ENCODE measurements around the gene HGFAC.

Gene HGFAC

GRCh38 chr4:3423952-3424351 is 17.8 kb upstream of the HGFAC start:
- ATAC-seq (ENCODE audit: low read depth) (no peak), DNase-seq (ENCODE audit: low spot score) (no peak)
- no peaks in the 10 kb centered on the region for H3K4me1 ChIP-seq (ENCODE audit: insufficient read depth, poor library complexity, severe bottlenecking)
- TF ChIP-seq CTCF (IDR thresholded peaks at IDR 0.05; ENCODE audit: poor library complexity, severe bottlenecking) = no peak
- H3K36me3 ChIP-seq (ENCODE audit: low read depth) = peaks cover 25% of the 10 kb centered on the region
- no peaks in the 10 kb centered on the region for H3K27me3 ChIP-seq (ENCODE audit: insufficient read depth, poor library complexity, severe bottlenecking)
- no peaks in the 10 kb centered on the region for H3K9me3 ChIP-seq (ENCODE audit: severe bottlenecking)
- no peak overlapping the region for H3K27ac ChIP-seq (ENCODE audit: poor library complexity, severe bottlenecking)
- H3K4me3 ChIP-seq (ENCODE audit: severe bottlenecking) = no peak overlapping the region

GRCh38 chr4:3424522-3425095 is 17.2 kb upstream of the HGFAC start:
- TF ChIP-seq CTCF (IDR thresholded peaks at IDR 0.05; ENCODE audit: poor library complexity, severe bottlenecking) = no peak
- H3K4me3 ChIP-seq (ENCODE audit: severe bottlenecking) = no peak overlapping the region
- H3K27me3 ChIP-seq (ENCODE audit: insufficient read depth, poor library complexity, severe bottlenecking) = no peaks in the 10 kb centered on the region
- H3K9me3 ChIP-seq (ENCODE audit: severe bottlenecking) = no peaks in the 10 kb centered on the region
- H3K36me3 ChIP-seq (ENCODE audit: low read depth) = peaks cover 25% of the 10 kb centered on the region
- ATAC-seq (ENCODE audit: low read depth) (no peak), DNase-seq (ENCODE audit: low spot score) (no peak)
- H3K4me1 ChIP-seq (ENCODE audit: insufficient read depth, poor library complexity, severe bottlenecking) = no peaks in the 10 kb centered on the region
- no peak overlapping the region for H3K27ac ChIP-seq (ENCODE audit: poor library complexity, severe bottlenecking)

- H3K4me1 ChIP-seq (ENCODE audit: insufficient read depth, poor library complexity, severe bottlenecking) = no peaks in the 10 kb centered on the region
- no peak for TF ChIP-seq CTCF (IDR thresholded peaks at IDR 0.05; ENCODE audit: poor library complexity, severe bottlenecking)
- H3K27me3 ChIP-seq (ENCODE audit: insufficient read depth, poor library complexity, severe bottlenecking) = no peaks in the 10 kb centered on the region
- no peak overlapping the region for H3K27ac ChIP-seq (ENCODE audit: poor library complexity, severe bottlenecking)
- no peak overlapping the region for H3K4me3 ChIP-seq (ENCODE audit: severe bottlenecking)
- no peaks in the 10 kb centered on the region for H3K9me3 ChIP-seq (ENCODE audit: severe bottlenecking)
- H3K36me3 ChIP-seq (ENCODE audit: low read depth) = peaks cover 21% of the 10 kb centered on the region
- DNase-seq (ENCODE audit: low spot score) (no peak), ATAC-seq (ENCODE audit: low read depth) (no peak)
These were observed 15.2 kb upstream of the HGFAC start for GRCh38 chr4:3426465-3427133.

- ATAC-seq (ENCODE audit: low read depth) (no peak), DNase-seq (ENCODE audit: low spot score) (no peak)
- no peak overlapping the region for H3K27ac ChIP-seq (ENCODE audit: poor library complexity, severe bottlenecking)
- no peak overlapping the region for H3K4me3 ChIP-seq (ENCODE audit: severe bottlenecking)
- no peaks in the 10 kb centered on the region for H3K9me3 ChIP-seq (ENCODE audit: severe bottlenecking)
- TF ChIP-seq CTCF (IDR thresholded peaks at IDR 0.05; ENCODE audit: poor library complexity, severe bottlenecking) = no peak
- H3K4me1 ChIP-seq (ENCODE audit: insufficient read depth, poor library complexity, severe bottlenecking) = no peaks in the 10 kb centered on the region
- no peaks in the 10 kb centered on the region for H3K27me3 ChIP-seq (ENCODE audit: insufficient read depth, poor library complexity, severe bottlenecking)
- peaks cover 21% of the 10 kb centered on the region for H3K36me3 ChIP-seq (ENCODE audit: low read depth)
These were observed 14.7 kb upstream of the HGFAC start for GRCh38 chr4:3427134-3427476.
